GM12864 (cell line): ENCODE results near the gene SIX2.

ENCODE experiments used
- DNase-seq: peaks from one replicate; pipeline ENCODE4 v3.0.0-alpha.2; 2011; ENCODE audit warnings: low read depth
- H3K4me3 ChIP-seq: 2 replicates; pipeline ENCODE4 v1.5.1; 2011; ENCODE audit warnings: mild to moderate bottlenecking, low read depth, low read length, control low read depth
- TF ChIP-seq, protein P1 (sequence below): IDR thresholded peaks from 2 replicates; pipeline ENCODE4 v1.5.1; 2011; ENCODE audit warnings: low read depth, mild to moderate bottlenecking, moderate library complexity, low read length, control low read depth, inconsistent platforms; ENCODE audit errors: missing control alignments

SIX2 gene

DNA sequence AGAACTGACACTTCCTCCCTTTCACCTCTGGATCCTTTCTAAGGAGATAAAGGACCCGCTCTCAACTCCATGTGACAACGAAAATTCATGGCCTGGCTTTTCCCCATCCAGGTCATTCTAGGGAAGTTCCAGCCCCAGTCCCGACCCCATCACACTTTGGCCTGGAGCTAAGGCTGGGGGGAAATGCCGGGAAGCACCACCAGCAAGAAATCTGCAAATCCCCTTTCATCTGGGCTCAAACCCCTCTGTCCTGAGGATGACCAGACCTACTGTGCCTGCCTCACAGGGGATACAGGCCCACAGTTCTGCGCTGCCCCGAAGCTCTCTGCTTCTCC lies 1.3 kb downstream of the SIX2 start:
- TF ChIP-seq, protein P1, sequence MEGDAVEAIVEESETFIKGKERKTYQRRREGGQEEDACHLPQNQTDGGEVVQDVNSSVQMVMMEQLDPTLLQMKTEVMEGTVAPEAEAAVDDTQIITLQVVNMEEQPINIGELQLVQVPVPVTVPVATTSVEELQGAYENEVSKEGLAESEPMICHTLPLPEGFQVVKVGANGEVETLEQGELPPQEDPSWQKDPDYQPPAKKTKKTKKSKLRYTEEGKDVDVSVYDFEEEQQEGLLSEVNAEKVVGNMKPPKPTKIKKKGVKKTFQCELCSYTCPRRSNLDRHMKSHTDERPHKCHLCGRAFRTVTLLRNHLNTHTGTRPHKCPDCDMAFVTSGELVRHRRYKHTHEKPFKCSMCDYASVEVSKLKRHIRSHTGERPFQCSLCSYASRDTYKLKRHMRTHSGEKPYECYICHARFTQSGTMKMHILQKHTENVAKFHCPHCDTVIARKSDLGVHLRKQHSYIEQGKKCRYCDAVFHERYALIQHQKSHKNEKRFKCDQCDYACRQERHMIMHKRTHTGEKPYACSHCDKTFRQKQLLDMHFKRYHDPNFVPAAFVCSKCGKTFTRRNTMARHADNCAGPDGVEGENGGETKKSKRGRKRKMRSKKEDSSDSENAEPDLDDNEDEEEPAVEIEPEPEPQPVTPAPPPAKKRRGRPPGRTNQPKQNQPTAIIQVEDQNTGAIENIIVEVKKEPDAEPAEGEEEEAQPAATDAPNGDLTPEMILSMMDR = no peak
- H3K4me3 ChIP-seq = no peak overlapping the region

DNA sequence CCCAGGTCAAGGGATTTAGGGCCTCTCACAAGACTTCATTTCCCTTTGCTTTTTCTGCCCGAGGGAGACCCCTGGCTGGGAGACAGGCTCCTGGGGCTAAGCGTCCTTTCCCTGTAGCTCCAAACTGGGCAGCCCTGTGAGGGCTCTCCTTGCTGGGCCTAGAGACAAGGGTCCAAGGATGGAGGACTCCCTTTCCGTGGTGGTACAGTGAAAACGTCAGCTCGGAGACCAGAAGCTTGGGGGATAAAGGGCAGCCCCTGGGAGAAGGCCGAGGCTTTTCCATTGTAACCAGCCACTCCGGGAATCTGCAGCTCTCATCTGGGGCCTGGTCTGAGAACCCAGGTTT lies 2.3 kb downstream of the SIX2 start:
- H3K4me3 ChIP-seq = no peak overlapping the region
- DNase-seq = no peak
- TF ChIP-seq, protein P1 = no peak

More for the DNA sequence above, 1.3 kb downstream of the SIX2 start:
- no peak for DNase-seq

DNA sequence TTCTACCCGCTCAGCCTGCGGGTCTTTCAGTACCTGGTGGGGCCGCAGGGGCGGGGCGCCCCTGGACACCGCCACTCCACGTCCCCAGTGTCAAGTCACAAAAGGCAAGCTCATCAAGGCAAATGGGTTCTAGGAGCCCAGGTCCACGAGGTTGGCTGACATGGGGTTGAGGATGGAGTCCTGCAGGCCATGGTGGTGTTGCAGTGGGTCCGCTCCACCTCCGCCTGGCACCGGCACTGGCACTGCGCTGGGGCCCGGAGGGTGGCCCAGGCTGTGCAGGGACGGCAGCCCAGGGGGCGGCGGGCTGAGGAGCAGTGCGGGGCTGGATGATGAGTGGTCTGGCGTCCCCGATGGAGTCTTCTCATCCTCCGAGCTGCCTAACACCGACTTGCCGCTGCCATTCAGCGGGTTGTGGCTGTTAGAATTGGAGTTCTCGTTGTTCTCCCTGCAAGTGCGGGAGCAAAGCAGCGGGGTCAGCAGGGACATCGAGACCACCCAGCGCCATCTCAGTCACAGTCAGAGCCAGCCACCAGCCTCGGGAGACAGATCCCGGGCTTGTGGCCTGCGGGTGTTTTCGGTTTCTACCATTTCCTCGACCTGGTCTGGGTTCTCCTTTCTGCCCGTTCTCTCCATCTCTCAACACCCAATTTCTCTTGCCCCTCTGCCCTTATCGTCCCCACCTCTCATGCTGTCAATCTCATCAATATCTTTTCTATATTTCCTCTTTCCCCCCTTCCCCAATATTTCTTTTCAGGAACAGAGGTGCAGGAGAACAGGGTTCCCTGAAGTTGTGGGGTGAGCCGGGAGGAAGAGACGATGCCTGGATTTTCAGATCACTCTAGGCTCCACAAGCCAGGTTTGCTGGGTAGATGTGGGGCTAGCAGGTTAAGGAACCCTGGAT lies 3.0 kb downstream of the SIX2 start:
- DNase-seq = no peak
- no peak overlapping the region for H3K4me3 ChIP-seq
- TF ChIP-seq, protein P1 = no peak

DNA sequence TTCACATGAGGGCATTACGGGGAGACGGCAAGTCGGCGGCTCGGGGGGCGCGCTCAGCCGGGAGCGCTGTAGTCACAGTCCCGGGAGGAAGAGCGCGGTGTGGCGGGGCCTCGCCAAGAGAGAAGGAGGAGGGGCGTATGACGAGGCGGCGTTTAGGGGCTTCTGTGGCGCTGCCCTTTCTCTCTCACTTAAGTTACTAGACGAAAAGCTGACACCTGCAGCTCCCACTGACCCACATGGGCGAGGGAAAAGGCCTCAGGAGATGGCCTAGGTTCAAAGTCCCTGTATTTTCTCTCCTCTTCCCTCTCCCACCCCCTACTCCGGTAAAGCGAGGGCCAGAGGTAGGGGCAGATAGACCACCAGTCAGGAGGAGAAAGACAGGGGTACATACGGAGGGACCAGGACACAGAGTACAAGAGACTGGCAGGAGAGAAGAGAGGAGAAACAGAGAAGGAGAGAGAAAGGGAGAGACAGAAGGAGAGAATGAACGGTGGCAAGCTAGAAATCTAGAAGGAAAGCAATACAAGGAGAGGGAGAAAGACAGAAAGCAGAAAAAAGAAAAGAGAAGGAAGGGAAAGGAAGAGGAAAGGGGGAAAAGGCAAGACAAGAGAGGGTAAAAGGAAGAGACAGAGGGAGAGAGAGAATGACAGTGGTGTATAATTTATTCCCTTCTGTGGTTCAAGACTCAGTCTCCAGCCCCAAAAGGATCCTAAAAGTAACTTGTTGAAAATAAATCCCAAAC lies 3.8 kb downstream of the SIX2 start:
- DNase-seq = no peak
- TF ChIP-seq, protein P1 = no peak
- H3K4me3 ChIP-seq = no peak overlapping the region

DNA sequence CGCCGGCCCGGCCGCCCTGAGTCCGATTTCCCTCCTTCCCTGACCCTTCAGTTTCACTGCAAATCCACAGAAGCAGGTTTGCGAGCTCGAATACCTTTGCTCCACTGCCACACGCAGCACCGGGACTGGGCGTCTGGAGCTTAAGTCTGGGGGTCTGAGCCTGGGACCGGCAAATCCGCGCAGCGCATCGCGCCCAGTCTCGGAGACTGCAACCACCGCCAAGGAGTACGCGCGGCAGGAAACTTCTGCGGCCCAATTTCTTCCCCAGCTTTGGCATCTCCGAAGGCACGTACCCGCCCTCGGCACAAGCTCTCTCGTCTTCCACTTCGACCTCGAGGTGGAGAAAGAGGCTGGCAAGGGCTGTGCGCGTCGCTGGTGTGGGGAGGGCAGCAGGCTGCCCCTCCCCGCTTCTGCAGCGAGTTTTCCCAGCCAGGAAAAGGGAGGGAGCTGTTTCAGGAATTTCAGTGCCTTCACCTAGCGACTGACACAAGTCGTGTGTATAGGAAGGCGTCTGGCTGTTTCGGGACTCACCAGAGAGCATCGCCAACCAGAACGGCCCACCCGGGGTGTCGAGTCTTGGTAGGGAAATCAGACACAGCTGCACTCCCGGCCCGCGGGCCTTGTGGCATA lies 4.6 kb downstream of the SIX2 start:
- no peak for DNase-seq
- TF ChIP-seq, protein P1 = no peak
- no peak overlapping the region for H3K4me3 ChIP-seq

DNA sequence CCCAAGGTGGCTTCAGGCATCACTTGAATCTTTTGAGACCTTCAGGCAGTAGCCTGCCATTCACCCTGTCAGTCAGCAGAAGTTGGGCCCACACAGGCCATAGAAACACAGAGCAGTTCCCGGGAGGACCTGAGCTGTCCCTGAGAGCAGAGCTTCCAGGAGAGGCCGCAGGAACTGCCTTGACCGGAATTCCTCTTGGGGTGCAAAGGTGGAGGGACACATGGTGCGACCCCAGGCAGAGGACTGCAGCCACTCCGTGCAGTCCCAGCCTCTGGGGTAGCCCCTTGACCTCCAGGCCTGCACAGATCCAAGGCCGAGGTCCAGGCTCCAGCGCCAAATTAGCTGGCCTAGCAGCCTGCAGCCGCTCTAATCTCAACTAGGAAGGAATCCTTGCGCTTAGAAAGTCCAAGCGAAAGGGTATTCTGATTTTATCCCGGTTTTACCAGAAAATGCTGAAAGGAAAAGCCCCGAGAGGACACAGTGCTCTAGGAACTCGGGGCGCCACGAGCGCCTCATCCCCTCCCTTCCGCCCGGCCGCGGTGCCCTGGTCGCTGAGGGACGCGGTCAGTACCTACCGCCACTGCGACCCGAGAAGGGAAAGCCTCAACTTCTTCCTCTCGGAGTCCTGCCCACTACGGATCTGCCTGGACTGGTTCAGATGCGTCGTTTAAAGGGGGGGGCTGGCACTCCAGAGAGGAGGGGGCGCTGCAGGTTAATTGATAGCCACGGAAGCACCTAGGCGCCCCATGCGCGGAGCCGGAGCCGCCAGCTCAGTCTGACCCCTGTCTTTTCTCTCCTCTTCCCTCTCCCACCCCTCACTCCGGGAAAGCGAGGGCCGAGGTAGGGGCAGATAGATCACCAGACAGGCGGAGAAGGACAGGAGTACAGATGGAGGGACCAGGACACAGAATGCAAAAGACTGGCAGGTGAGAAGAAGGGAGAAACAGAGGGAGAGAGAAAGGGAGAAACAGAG lies 5.4 kb downstream of the SIX2 start:
- DNase-seq = no peak
- TF ChIP-seq, protein P1 = no peak
- H3K4me3 ChIP-seq = no peak overlapping the region
